GM21786 (cell line): ENCODE results near the gene SH3BP1.

Experiments
- ATAC-seq: cut with Tn5 transposase; IDR thresholded peaks from one replicate; pipeline ENCODE4 v1.9.1; 2021; ENCODE audit not compliant: unreplicated experiment

SH3BP1 gene

DNA sequence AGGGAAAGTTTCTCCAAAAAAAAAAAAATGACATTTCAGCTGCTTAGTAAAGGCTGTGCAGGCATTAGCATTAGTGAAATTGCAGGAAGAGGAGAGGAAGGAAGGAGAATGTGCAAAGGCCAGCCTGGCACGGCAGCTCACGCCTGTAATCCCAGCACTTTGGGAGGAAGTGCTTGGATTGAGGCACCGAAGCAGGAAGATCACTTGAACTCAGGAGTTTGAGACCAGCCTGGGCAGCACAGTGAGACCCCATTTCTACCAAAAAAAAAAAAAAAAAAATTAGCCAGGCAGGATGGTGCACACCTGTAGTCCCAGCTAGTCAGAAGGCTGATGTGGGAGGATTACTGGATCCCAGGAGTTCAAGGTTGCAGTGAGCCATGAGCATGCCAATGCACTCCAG is 65.2 kb downstream of the SH3BP1 start:
- no peak for ATAC-seq

GRCh38 chr22:37705205-37705604 is 65.7 kb downstream of the SH3BP1 start:
- ATAC-seq: no peak
